Sigmoid colon (tissue), 4 donors: Measurements from ENCODE around the gene ZNF33A.

Experiments
- EP300 ChIP-seq, 4 donors: sonication (generic); formaldehyde crosslinking; IDR thresholded peaks; one replicate each; pipeline ENCODE4 v1.6.1; 2017; ENCODE audit warnings: antibody characterized with exemption in 4 of 4
- POLR2A ChIP-seq, 2 donors: fragments of 450-650 bp; IDR thresholded peaks; one replicate each; pipeline ENCODE4 v1.6.1; 2016; ENCODE audit warnings: antibody characterized with exemption in 2 of 2, mild to moderate bottlenecking in 2 of 2, moderate library complexity in 2 of 2
- POLR2AphosphoS5 ChIP-seq, 4 donors: sonication (generic); formaldehyde crosslinking; IDR thresholded peaks; one replicate each; pipeline ENCODE4 v1.6.1; 2017; ENCODE audit warnings: antibody characterized with exemption in 4 of 4
- TF ChIP-seq, protein P1 (sequence below), 4 experiments: fragments of 450-650 bp in 3 of 4; fragments of 200-600 bp in 1 of 4; IDR thresholded peaks; one replicate each; pipeline ENCODE4 v1.5.1; 2016 to 2019; ENCODE audit warnings: antibody characterized with exemption in 4 of 4, mild to moderate bottlenecking in 3 of 4, moderate library complexity in 2 of 4

DNA sequence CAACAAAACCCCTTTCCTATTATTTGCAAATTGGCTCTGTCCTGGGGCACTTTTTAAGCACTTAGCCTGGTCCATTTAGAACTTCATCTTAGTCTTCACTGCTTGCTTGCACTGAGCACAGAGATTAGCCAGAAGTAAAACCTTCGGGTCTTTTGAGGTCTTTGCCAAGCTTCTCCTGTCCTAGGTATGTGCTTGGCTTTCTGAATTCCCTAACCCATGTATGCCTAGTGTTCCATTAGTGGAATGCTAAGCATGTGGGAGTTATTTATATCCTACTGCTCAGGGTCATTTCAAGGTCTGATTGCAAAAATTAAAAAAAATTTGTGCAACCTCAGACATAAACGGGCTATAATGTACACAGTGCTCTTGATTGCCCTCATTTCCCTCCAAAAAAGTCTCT lies 101.7 kb downstream of the ZNF33A start:
- TF ChIP-seq, protein P1, sequence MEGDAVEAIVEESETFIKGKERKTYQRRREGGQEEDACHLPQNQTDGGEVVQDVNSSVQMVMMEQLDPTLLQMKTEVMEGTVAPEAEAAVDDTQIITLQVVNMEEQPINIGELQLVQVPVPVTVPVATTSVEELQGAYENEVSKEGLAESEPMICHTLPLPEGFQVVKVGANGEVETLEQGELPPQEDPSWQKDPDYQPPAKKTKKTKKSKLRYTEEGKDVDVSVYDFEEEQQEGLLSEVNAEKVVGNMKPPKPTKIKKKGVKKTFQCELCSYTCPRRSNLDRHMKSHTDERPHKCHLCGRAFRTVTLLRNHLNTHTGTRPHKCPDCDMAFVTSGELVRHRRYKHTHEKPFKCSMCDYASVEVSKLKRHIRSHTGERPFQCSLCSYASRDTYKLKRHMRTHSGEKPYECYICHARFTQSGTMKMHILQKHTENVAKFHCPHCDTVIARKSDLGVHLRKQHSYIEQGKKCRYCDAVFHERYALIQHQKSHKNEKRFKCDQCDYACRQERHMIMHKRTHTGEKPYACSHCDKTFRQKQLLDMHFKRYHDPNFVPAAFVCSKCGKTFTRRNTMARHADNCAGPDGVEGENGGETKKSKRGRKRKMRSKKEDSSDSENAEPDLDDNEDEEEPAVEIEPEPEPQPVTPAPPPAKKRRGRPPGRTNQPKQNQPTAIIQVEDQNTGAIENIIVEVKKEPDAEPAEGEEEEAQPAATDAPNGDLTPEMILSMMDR (IDR thresholded peaks at IDR 0.05) = no peak
- TF ChIP-seq POLR2A (IDR thresholded peaks at IDR 0.05) (no peak), POLR2AphosphoS5 (IDR thresholded peaks at IDR 0.05) (no peak), EP300 (IDR thresholded peaks at IDR 0.05) (no peak)
